ENCODE results near the gene ATG16L2. TPM values are rescaled to one million over a fixed set of nuclear protein-coding genes. Genes with fewer than 3 reads are reported as not detected.

ATG16L2 gene
- total and polyA plus RNA-seq, 4 donors = 4.7 to 17.8 (median 7.4) TPM

DNA sequence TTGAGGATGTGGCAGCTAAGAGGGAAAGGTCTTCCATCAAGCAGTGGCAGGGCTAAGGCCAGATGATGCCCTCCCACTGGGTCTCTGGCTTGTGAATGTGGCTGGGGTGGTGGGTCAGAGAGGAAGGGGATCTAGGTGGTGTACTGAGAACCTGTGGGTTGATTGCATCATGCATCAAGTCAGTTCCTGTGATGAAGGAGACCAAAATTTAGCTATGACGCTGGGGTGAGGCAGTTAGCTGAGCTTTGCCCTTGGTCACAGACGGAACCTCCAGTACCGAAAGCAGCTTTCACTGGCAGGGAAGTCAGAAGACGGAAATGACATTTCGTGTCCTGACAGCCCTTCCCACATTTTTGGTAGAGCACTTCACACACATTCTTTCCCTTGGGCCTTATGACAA lies 20.7 kb downstream of the ATG16L2 start:
- H3K4me1 ChIP-seq (ENCODE audit: control insufficient read depth in 4 of 4, insufficient read depth in 4 of 4, low read length in 3 of 4) = peaks cover 0 to 11% (median 7%) of the 10 kb centered on the region in 4 donors
- peak in 1 of 2 donors; percentile 21 for TF ChIP-seq GABPA (IDR thresholded peaks at IDR 0.05 in 1 of 2, conservative IDR thresholded peaks at IDR 0.05 in 1 of 2)
- TF ChIP-seq FOXA2 (IDR thresholded peaks at IDR 0.05) = no peak
- H3K36me3 ChIP-seq (ENCODE audit: control insufficient read depth in 4 of 4, insufficient read depth in 3 of 4, low read depth in 1 of 4, low read length in 3 of 4) = peaks cover 4 to 21% (median 14%) of the 10 kb centered on the region in 4 donors
- H3K9ac ChIP-seq (ENCODE audit: low read depth in 1 of 2, low read length in 2 of 2) = no peak overlapping the region
- no peaks in the 10 kb centered on the region for H3K27me3 ChIP-seq (ENCODE audit: control insufficient read depth in 4 of 4, insufficient read depth in 4 of 4, low read length in 3 of 4)
- 72% methylated on average over 5 of the region's 5 CpGs for WGBS
- no peak overlapping the region for H3K4me3 ChIP-seq (ENCODE audit: low read depth in 1 of 3, low read length in 3 of 3)
- peak overlapping the region; percentile 69 for H3K27ac ChIP-seq (ENCODE audit: low read depth in 1 of 2, low read length in 2 of 2)
- DNase-seq (ENCODE audit: low spot score) = no peak
- no peaks in the 10 kb centered on the region for H3K9me3 ChIP-seq (ENCODE audit: control insufficient read depth in 4 of 4, low read length in 3 of 4)

GRCh38 chr11:72836111-72836510 lies 21.9 kb downstream of the ATG16L2 start:
- peaks cover 0 to 11% (median 7%) of the 10 kb centered on the region in 4 donors for H3K4me1 ChIP-seq (ENCODE audit: control insufficient read depth in 4 of 4, insufficient read depth in 4 of 4, low read length in 3 of 4)
- no peak overlapping the region for H3K4me3 ChIP-seq (ENCODE audit: low read depth in 1 of 3, low read length in 3 of 3)
- H3K9ac ChIP-seq (ENCODE audit: low read depth in 1 of 2, low read length in 2 of 2) = no peak overlapping the region
- no peaks in the 10 kb centered on the region for H3K9me3 ChIP-seq (ENCODE audit: control insufficient read depth in 4 of 4, low read length in 3 of 4)
- H3K27me3 ChIP-seq (ENCODE audit: control insufficient read depth in 4 of 4, insufficient read depth in 4 of 4, low read length in 3 of 4) = no peaks in the 10 kb centered on the region
- 72% methylated on average over 4 of the region's 4 CpGs for WGBS
- peaks cover 7 to 33% (median 19%) of the 10 kb centered on the region in 4 donors for H3K36me3 ChIP-seq (ENCODE audit: control insufficient read depth in 4 of 4, insufficient read depth in 3 of 4, low read depth in 1 of 4, low read length in 3 of 4)
- DNase-seq (ENCODE audit: low spot score) = no peak
- peak overlapping the region; percentile 27 to 69 for H3K27ac ChIP-seq (ENCODE audit: low read depth in 1 of 2, low read length in 2 of 2)
- TF ChIP-seq RXRA (IDR thresholded peaks at IDR 0.05) (peak; percentile 48 to 52), FOXA2 (IDR thresholded peaks at IDR 0.05) (no peak), GABPA (IDR thresholded peaks at IDR 0.05 in 1 of 2, conservative IDR thresholded peaks at IDR 0.05 in 1 of 2) (no peak), NR2F2 (IDR thresholded peaks at IDR 0.05) (peak; percentile 88), FOXA1 (IDR thresholded peaks at IDR 0.05) (no peak), EGR1 (IDR thresholded peaks at IDR 0.05; ENCODE audit: low read depth in 2 of 2) (no peak), SP1 (IDR thresholded peaks at IDR 0.05) (peak; percentile 52), ATF3 (IDR thresholded peaks at IDR 0.05) (no peak), JUND (IDR thresholded peaks at IDR 0.05) (no peak)
- TF ChIP-seq, protein P1, sequence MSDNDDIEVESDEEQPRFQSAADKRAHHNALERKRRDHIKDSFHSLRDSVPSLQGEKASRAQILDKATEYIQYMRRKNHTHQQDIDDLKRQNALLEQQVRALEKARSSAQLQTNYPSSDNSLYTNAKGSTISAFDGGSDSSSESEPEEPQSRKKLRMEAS (IDR thresholded peaks at IDR 0.05) = peak; percentile 47

- TF ChIP-seq, protein P2, sequence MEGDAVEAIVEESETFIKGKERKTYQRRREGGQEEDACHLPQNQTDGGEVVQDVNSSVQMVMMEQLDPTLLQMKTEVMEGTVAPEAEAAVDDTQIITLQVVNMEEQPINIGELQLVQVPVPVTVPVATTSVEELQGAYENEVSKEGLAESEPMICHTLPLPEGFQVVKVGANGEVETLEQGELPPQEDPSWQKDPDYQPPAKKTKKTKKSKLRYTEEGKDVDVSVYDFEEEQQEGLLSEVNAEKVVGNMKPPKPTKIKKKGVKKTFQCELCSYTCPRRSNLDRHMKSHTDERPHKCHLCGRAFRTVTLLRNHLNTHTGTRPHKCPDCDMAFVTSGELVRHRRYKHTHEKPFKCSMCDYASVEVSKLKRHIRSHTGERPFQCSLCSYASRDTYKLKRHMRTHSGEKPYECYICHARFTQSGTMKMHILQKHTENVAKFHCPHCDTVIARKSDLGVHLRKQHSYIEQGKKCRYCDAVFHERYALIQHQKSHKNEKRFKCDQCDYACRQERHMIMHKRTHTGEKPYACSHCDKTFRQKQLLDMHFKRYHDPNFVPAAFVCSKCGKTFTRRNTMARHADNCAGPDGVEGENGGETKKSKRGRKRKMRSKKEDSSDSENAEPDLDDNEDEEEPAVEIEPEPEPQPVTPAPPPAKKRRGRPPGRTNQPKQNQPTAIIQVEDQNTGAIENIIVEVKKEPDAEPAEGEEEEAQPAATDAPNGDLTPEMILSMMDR (IDR thresholded peaks at IDR 0.05; ENCODE audit: low read depth, low read length, missing input control) = no peak
- no peak for TF ChIP-seq SP1 (IDR thresholded peaks at IDR 0.05)
- no peak for TF ChIP-seq HNF4A (conservative IDR thresholded peaks at IDR 0.05)
- TF ChIP-seq FOXA2 (IDR thresholded peaks at IDR 0.05) = no peak
- no peak for TF ChIP-seq REST (IDR thresholded peaks at IDR 0.05)
- no peak for TF ChIP-seq YY1 (IDR thresholded peaks at IDR 0.05)
- TF ChIP-seq EGR1 (IDR thresholded peaks at IDR 0.05; ENCODE audit: low read depth in 2 of 2) = no peak
- no peak for TF ChIP-seq ZBTB33 (IDR thresholded peaks at IDR 0.05)
- no peak for TF ChIP-seq HNF4G (IDR thresholded peaks at IDR 0.05)
- no peak for TF ChIP-seq GABPA (IDR thresholded peaks at IDR 0.05 in 1 of 2, conservative IDR thresholded peaks at IDR 0.05 in 1 of 2)
- no peak for TF ChIP-seq NR2F2 (IDR thresholded peaks at IDR 0.05)
- no peak for TF ChIP-seq RXRA (IDR thresholded peaks at IDR 0.05)
- no peak for TF ChIP-seq JUND (IDR thresholded peaks at IDR 0.05)
- no peak for TF ChIP-seq ATF3 (IDR thresholded peaks at IDR 0.05)
- TF ChIP-seq FOXA1 (IDR thresholded peaks at IDR 0.05) = no peak
- DNase-seq (ENCODE audit: low spot score) = no peak
- H3K27ac ChIP-seq (ENCODE audit: low read depth in 1 of 2, low read length in 2 of 2) = no peak overlapping the region
- 91% methylated on average over 4 of the region's 4 CpGs for WGBS
- no peaks in the 10 kb centered on the region for H3K27me3 ChIP-seq (ENCODE audit: control insufficient read depth in 4 of 4, insufficient read depth in 4 of 4, low read length in 3 of 4)
- no peaks in the 10 kb centered on the region for H3K9me3 ChIP-seq (ENCODE audit: control insufficient read depth in 4 of 4, low read length in 3 of 4)
- no peak overlapping the region for H3K9ac ChIP-seq (ENCODE audit: low read depth in 1 of 2, low read length in 2 of 2)
- H3K4me3 ChIP-seq (ENCODE audit: low read depth in 1 of 3, low read length in 3 of 3) = no peak overlapping the region
- H3K36me3 ChIP-seq (ENCODE audit: control insufficient read depth in 4 of 4, insufficient read depth in 3 of 4, low read depth in 1 of 4, low read length in 3 of 4) = peaks cover 9 to 54% (median 35%) of the 10 kb centered on the region in 4 donors
- H3K4me1 ChIP-seq (ENCODE audit: control insufficient read depth in 4 of 4, insufficient read depth in 4 of 4, low read length in 3 of 4) = peaks cover 0 to 4% (median 0%) of the 10 kb centered on the region in 4 donors
Observed at GRCh38 chr11:72838691-72839305, 24.6 kb downstream of the ATG16L2 start.

Measured in liver (tissue), 9 donors.